Tongue (tissue), 2 donors: ENCODE measurements around the gene ABL1. TPM values are rescaled to one million over a fixed set of nuclear protein-coding genes. Genes with fewer than 3 reads are reported as not detected.

Experiments
- DNase-seq: peaks from one replicate; pipeline ENCODE4 v3.0.0-alpha.2; 2015
- total RNA-seq: library from RNA; depleted of rRNA; stranded (reverse); fragments of >200 nt; gene quantifications from one replicate; pipeline ENCODE4 v1.2.3, GENCODE V29; 2014

Gene ABL1
- total RNA-seq, 1 donor from 2014 or later, result 72.9 TPM

- DNase-seq, result no peak
Measured at GRCh38 chr9:130872093-130872492, 37.0 kb downstream of the ABL1 start.

GRCh38 chr9:130872508-130872907 is 37.5 kb downstream of the ABL1 start:
- no peak for DNase-seq

- no peak for DNase-seq
Measured at GRCh38 chr9:130872912-130873503, 38.0 kb downstream of the ABL1 start.

GRCh38 chr9:130873966-130874365 is 38.9 kb downstream of the ABL1 start:
- no peak for DNase-seq

- DNase-seq, result no peak
Measured at GRCh38 chr9:130874783-130875182, 39.7 kb downstream of the ABL1 start.

- DNase-seq, result no peak
Measured at GRCh38 chr9:130877300-130877699, 42.2 kb downstream of the ABL1 start.

GRCh38 chr9:130878295-130878694 is 43.2 kb downstream of the ABL1 start:
- DNase-seq, result no peak

GRCh38 chr9:130879863-130880411 is 44.9 kb downstream of the ABL1 start:
- no peak for DNase-seq

GRCh38 chr9:130880599-130881220 is 45.7 kb downstream of the ABL1 start:
- DNase-seq, result no peak

GRCh38 chr9:130881516-130881915 is 46.5 kb downstream of the ABL1 start:
- DNase-seq, result no peak

- DNase-seq, result no peak
Measured at GRCh38 chr9:130882696-130883225, 47.7 kb downstream of the ABL1 start.

GRCh38 chr9:130883479-130883878 is 48.4 kb downstream of the ABL1 start:
- DNase-seq, result no peak

- DNase-seq, result no peak
Measured at GRCh38 chr9:130884111-130884531, 49.1 kb downstream of the ABL1 start.

GRCh38 chr9:130884542-130885483 is 49.8 kb downstream of the ABL1 start:
- no peak for DNase-seq

GRCh38 chr9:130885484-130886375 is 50.7 kb downstream of the ABL1 start:
- DNase-seq, result no peak

GRCh38 chr9:130886981-130887380 is 51.9 kb downstream of the ABL1 start:
- DNase-seq, result no peak

GRCh38 chr9:130887494-130888144 is 52.6 kb downstream of the ABL1 start:
- no peak for DNase-seq

- DNase-seq, result no peak
Measured at GRCh38 chr9:130888146-130888885, 53.3 kb downstream of the ABL1 start.

GRCh38 chr9:130890124-130890523 is 55.1 kb downstream of the ABL1 start:
- no peak for DNase-seq
